CD4-positive, alpha-beta T cell treated with Interleukin-10 for 1 hour (primary cell): ENCODE measurements around the gene CD248.
"Not testable (repeated sequence)": the region's sequence is repeated elsewhere in the genome, so short reads cannot be mapped to it uniquely, and the experiment has no call there.

ENCODE experiments used
- DNase-seq: peaks from one replicate; pipeline ENCODE4 v3.0.0-alpha.2; 2020

Gene CD248

GRCh38 chr11:66287211-66287888 is 29.5 kb downstream of the CD248 start:
- DNase-seq: no peak

- DNase-seq: no peak
Measured at GRCh38 chr11:66286699-66287098, 30.1 kb downstream of the CD248 start.

GRCh38 chr11:66285250-66285947 is 31.4 kb downstream of the CD248 start:
- DNase-seq: no peak

- no peak for DNase-seq
Measured at GRCh38 chr11:66284526-66285078, 32.2 kb downstream of the CD248 start.

GRCh38 chr11:66283461-66284105 is 33.3 kb downstream of the CD248 start:
- no peak for DNase-seq

GRCh38 chr11:66282468-66283455 is 34.1 kb downstream of the CD248 start:
- peak; percentile 99 for DNase-seq

GRCh38 chr11:66281776-66282467 is 34.9 kb downstream of the CD248 start:
- no peak for DNase-seq

- no peak for DNase-seq
Measured at GRCh38 chr11:66281001-66281400, 35.8 kb downstream of the CD248 start.

GRCh38 chr11:66280428-66280827 is 36.4 kb downstream of the CD248 start:
- DNase-seq: no peak

GRCh38 chr11:66279092-66279734 is 37.6 kb downstream of the CD248 start:
- no peak for DNase-seq

GRCh38 chr11:66278363-66279091 is 38.3 kb downstream of the CD248 start:
- DNase-seq: peak; percentile 68

GRCh38 chr11:66277471-66278362 is 39.1 kb downstream of the CD248 start, which contains the start of gene CNIH2:
Gene CNIH2 (plus strand): TSS chr11:66278175. CDS start chr11:66278457, 282 bp downstream.
- peak; percentile 57 for DNase-seq

- not testable (repeated sequence) for DNase-seq
Measured at GRCh38 chr11:66277064-66277463, 39.8 kb downstream of the CD248 start.

- DNase-seq: not testable (repeated sequence)
Measured at GRCh38 chr11:66276619-66277018, 40.2 kb downstream of the CD248 start.

GRCh38 chr11:66275984-66276612 is 40.7 kb downstream of the CD248 start:
- DNase-seq: no peak

- no peak for DNase-seq
Measured at GRCh38 chr11:66275396-66275795, 41.4 kb downstream of the CD248 start.

- no peak for DNase-seq
Measured at GRCh38 chr11:66274219-66274618, 42.6 kb downstream of the CD248 start.

- DNase-seq: peak; percentile 55
Measured at GRCh38 chr11:66272596-66272995, 44.2 kb downstream of the CD248 start.

GRCh38 chr11:66271816-66272215 is 45.0 kb downstream of the CD248 start:
- no peak for DNase-seq
